Muscle layer of colon (tissue), 2 donors: Measurements from ENCODE around the gene ANKRD44.

Source experiments
- H3K27ac ChIP-seq: one replicate; pipeline ENCODE4 v1.7.0; 2013; ENCODE audit warnings: low read depth, mild to moderate bottlenecking, low read length, moderate library complexity
- H3K27me3 ChIP-seq, 2 donors: one replicate each; pipeline ENCODE4 v1.7.0; 2013; ENCODE audit warnings: low read length in 2 of 2, mild to moderate bottlenecking in 2 of 2; ENCODE audit not compliant: insufficient read depth in 2 of 2, control insufficient read depth in 1 of 2
- H3K36me3 ChIP-seq: one replicate; pipeline ENCODE4 v1.7.0; 2013; ENCODE audit warnings: mild to moderate bottlenecking, low read length; ENCODE audit not compliant: insufficient read depth
- H3K4me1 ChIP-seq: one replicate; pipeline ENCODE4 v1.7.0; 2013; ENCODE audit warnings: mild to moderate bottlenecking, low read length; ENCODE audit not compliant: insufficient read depth
- H3K4me3 ChIP-seq, 2 donors: one replicate each; pipeline ENCODE4 v1.7.0; 2013; ENCODE audit warnings: low read length in 2 of 2, low read depth in 1 of 2, mild to moderate bottlenecking in 1 of 2, moderate library complexity in 1 of 2
- H3K9ac ChIP-seq: one replicate; pipeline ENCODE4 v1.7.0; 2013; ENCODE audit warnings: low read length
- H3K9me3 ChIP-seq: one replicate; pipeline ENCODE4 v1.7.0; 2013; ENCODE audit warnings: mild to moderate bottlenecking, low read length
- donor health status: abdominal sarcoma.
- donor health status: Adenocarcinoma of cecum.

ANKRD44 gene

GRCh38 chr2:197198890-197199289 lies 111.7 kb downstream of the ANKRD44 start:
- Histone ChIP-seq H3K27me3 (no peaks in the 10 kb centered on the region), H3K36me3 (no peaks in the 10 kb centered on the region), H3K9ac (no peak overlapping the region), H3K27ac (no peak overlapping the region), H3K4me3 (no peak overlapping the region), H3K4me1 (peaks cover 52% of the 10 kb centered on the region), H3K9me3 (no peaks in the 10 kb centered on the region)

- Histone ChIP-seq H3K4me3 (no peak overlapping the region), H3K27me3 (no peaks in the 10 kb centered on the region), H3K36me3 (no peaks in the 10 kb centered on the region), H3K9me3 (no peaks in the 10 kb centered on the region), H3K27ac (no peak overlapping the region), H3K4me1 (peaks cover 52% of the 10 kb centered on the region), H3K9ac (no peak overlapping the region)
Measured at GRCh38 chr2:197197895-197198311, 112.7 kb downstream of the ANKRD44 start.

- no peak overlapping the region for H3K27ac ChIP-seq
- H3K36me3 ChIP-seq, result no peaks in the 10 kb centered on the region
- no peak overlapping the region for H3K9ac ChIP-seq
- no peak overlapping the region for H3K4me3 ChIP-seq
- peaks cover 52% of the 10 kb centered on the region for H3K4me1 ChIP-seq
- no peaks in the 10 kb centered on the region for H3K9me3 ChIP-seq
- H3K27me3 ChIP-seq, result no peaks in the 10 kb centered on the region
Measured at GRCh38 chr2:197196541-197197180, 113.9 kb downstream of the ANKRD44 start.

GRCh38 chr2:197195518-197195917 lies 115.1 kb downstream of the ANKRD44 start:
- Histone ChIP-seq H3K9ac (peak overlapping the region; percentile 2), H3K4me1 (peaks cover 58% of the 10 kb centered on the region), H3K4me3 (peak overlapping the region in 1 of 2 donors; percentile 30), H3K27ac (peak overlapping the region; percentile 29), H3K27me3 (no peaks in the 10 kb centered on the region), H3K9me3 (no peaks in the 10 kb centered on the region), H3K36me3 (no peaks in the 10 kb centered on the region)

- Histone ChIP-seq H3K9me3 (no peaks in the 10 kb centered on the region), H3K4me3 (no peak overlapping the region), H3K9ac (no peak overlapping the region), H3K4me1 (peaks cover 37% of the 10 kb centered on the region), H3K36me3 (no peaks in the 10 kb centered on the region), H3K27me3 (no peaks in the 10 kb centered on the region), H3K27ac (no peak overlapping the region)
Measured at GRCh38 chr2:197191940-197192322, 118.6 kb downstream of the ANKRD44 start.

GRCh38 chr2:197191177-197191939 lies 119.2 kb downstream of the ANKRD44 start:
- no peaks in the 10 kb centered on the region for H3K36me3 ChIP-seq
- H3K9ac ChIP-seq, result no peak overlapping the region
- peaks cover 32% of the 10 kb centered on the region for H3K4me1 ChIP-seq
- no peaks in the 10 kb centered on the region for H3K9me3 ChIP-seq
- H3K27me3 ChIP-seq, result no peaks in the 10 kb centered on the region
- no peak overlapping the region for H3K27ac ChIP-seq
- no peak overlapping the region for H3K4me3 ChIP-seq

- H3K27ac ChIP-seq, result no peak overlapping the region
- no peaks in the 10 kb centered on the region for H3K27me3 ChIP-seq
- no peak overlapping the region for H3K9ac ChIP-seq
- H3K36me3 ChIP-seq, result no peaks in the 10 kb centered on the region
- no peaks in the 10 kb centered on the region for H3K9me3 ChIP-seq
- H3K4me1 ChIP-seq, result peaks cover 19% of the 10 kb centered on the region
- no peak overlapping the region for H3K4me3 ChIP-seq
Measured at GRCh38 chr2:197190100-197190432, 120.5 kb downstream of the ANKRD44 start.

- Histone ChIP-seq H3K4me3 (no peak overlapping the region), H3K4me1 (peaks cover 14% of the 10 kb centered on the region), H3K9me3 (no peaks in the 10 kb centered on the region), H3K27ac (no peak overlapping the region), H3K9ac (no peak overlapping the region), H3K36me3 (no peaks in the 10 kb centered on the region), H3K27me3 (no peaks in the 10 kb centered on the region)
Measured at GRCh38 chr2:197189426-197190099, 121.0 kb downstream of the ANKRD44 start.

- Histone ChIP-seq H3K36me3 (no peaks in the 10 kb centered on the region), H3K27ac (no peak overlapping the region), H3K9ac (no peak overlapping the region), H3K4me1 (peaks cover 6% of the 10 kb centered on the region), H3K9me3 (no peaks in the 10 kb centered on the region), H3K27me3 (no peaks in the 10 kb centered on the region), H3K4me3 (no peak overlapping the region)
Measured at GRCh38 chr2:197185676-197186075, 124.9 kb downstream of the ANKRD44 start.

GRCh38 chr2:197184959-197185586 lies 125.5 kb downstream of the ANKRD44 start:
- Histone ChIP-seq H3K9ac (no peak overlapping the region), H3K4me1 (peaks cover 8% of the 10 kb centered on the region), H3K27me3 (no peaks in the 10 kb centered on the region), H3K4me3 (no peak overlapping the region), H3K36me3 (no peaks in the 10 kb centered on the region), H3K9me3 (no peaks in the 10 kb centered on the region), H3K27ac (no peak overlapping the region)

- peaks cover 9% of the 10 kb centered on the region for H3K4me1 ChIP-seq
- no peak overlapping the region for H3K27ac ChIP-seq
- H3K9me3 ChIP-seq, result no peaks in the 10 kb centered on the region
- H3K9ac ChIP-seq, result no peak overlapping the region
- no peaks in the 10 kb centered on the region for H3K27me3 ChIP-seq
- no peaks in the 10 kb centered on the region for H3K36me3 ChIP-seq
- no peak overlapping the region for H3K4me3 ChIP-seq
Measured at GRCh38 chr2:197183355-197183754, 127.2 kb downstream of the ANKRD44 start.
